Mammary microvascular endothelial cell (primary cell): ENCODE results near the gene SLC17A2. TPM values are rescaled to one million over a fixed set of nuclear protein-coding genes. Genes with fewer than 3 reads are reported as not detected.

Source experiments
- total RNA-seq: library from RNA; depleted of rRNA; stranded (reverse); fragments of >200 nt; gene quantifications from 2 replicates; pipeline ENCODE4 v1.2.3, GENCODE V29; 2015

The SLC17A2 gene, protein sequence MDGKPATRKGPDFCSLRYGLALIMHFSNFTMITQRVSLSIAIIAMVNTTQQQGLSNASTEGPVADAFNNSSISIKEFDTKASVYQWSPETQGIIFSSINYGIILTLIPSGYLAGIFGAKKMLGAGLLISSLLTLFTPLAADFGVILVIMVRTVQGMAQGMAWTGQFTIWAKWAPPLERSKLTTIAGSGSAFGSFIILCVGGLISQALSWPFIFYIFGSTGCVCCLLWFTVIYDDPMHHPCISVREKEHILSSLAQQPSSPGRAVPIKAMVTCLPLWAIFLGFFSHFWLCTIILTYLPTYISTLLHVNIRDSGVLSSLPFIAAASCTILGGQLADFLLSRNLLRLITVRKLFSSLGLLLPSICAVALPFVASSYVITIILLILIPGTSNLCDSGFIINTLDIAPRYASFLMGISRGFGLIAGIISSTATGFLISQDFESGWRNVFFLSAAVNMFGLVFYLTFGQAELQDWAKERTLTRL
- not detected in 2 replicates for total RNA-seq

DNA sequence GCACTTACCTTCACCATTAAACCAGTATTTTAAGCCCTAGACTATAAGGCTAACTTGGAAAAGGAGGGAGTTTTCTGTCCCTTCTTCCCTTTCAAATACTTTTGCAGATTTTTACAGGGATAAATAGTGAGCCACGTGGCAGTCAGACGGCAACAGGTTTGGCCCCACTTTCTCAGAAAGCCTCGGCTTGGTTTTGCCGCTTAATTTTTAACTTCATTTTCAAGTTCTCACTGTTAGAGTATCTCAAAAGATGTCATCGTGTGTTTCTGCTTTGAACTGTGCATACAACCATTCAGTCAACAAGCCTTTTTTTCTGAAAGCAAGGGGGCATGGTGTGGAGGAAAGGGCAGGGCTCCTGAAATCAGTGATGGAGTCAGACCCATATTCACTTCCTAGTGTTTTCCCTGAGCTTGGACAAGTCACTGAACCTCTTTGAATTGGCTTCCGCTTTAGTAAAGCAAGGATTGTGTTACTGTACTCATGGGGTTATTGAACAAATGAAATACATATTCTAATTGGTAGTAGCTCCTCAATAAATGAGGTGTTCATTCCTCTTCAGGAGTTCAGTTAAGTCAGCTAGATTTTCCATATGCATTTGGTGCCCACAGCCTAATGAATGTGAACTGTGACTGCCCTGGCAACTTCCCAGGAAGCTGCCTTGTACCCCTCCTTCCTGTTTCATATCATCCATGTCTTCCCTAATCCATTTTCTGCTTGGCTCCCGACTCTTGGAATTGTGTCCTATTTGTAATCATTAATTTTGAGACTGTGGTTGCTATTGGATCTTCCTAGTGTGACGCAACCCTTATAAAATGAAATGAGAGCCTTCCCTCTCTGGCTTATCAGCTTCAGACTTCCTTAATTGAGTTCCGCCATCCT is at the start of gene SLC17A2:
TSS of gene SLC17A2 (minus strand) at position 160 of the 879 bp plus-strand sequence. CDS start 4,895 bp downstream, outside the sequence.

DNA sequence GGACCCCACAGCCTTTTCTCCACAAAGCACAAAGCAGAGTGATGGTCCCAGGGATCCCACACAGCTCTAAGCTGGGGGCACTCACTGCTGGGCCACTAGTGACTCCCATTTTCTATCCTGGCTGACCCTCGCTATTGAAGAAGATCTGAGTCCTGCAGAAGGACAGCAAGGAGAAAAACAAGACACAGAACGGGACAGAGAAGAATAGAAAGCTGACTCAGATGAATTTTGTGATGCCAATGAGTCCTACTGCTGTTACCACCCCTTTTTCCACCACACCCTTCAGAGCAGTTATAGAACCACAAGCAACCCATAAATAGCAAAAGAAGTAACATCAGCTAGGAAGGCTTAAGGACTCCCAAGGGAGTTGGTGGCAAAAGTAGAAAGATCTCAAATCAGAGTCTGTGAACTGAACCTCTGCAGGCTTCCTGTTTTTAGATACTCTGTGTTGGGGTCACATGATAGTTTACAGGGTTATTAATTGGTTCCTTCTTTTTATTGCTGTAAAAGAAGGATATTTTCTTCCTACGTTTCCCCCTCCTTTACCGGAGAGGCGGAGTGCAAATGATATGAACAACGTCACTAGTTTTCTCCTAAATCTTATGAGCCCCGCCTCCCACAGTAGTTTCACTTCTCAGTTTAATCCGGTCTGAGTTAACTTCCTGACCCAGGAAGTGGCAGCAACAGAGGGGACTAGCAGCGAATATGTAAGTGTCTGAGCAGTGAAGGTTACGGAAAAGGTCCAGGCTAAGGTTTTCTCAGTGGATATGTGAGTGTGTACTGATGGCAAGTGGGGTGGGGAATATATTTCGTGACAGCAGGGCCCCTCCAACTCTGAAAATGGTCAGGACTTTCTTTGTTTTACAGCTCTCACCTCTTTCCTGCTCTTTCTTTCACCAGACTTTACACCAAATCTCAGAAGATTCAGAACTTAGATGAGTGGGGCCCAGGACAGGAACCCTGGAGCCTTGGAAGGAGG is 31.9 kb upstream of the SLC17A2 start, which contains the start of gene TRIM38:
TSS of gene TRIM38 (plus strand) at position 654 of the 979 bp plus-strand sequence. CDS start 3,721 bp downstream, outside the sequence.

DNA sequence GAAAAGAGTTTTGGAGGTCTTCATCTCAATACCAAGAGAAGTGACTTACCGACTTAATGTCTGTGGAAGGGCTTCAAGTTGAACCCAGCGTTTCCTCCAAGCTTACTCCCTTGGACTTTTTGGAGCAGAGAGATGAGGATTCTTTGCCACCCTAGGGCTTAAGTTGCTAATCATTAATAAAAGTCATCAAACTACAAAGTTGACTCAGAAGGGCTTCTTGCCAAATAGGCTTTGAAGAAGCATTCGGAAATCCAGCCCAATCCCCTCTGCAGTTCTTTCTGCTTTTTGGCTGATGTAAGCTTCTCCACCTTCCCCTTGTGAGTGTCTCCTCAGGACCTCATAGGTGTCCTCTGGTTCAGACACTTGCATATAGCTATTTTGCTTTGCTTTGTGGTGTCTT is 56.4 kb downstream of the SLC17A2 start, which contains the start of gene SLC17A3:
TSS of gene SLC17A3 (minus strand) at position 126 of the 400 bp plus-strand sequence. CDS start 5,856 bp downstream, outside the sequence.

Other genes starting within 250 kb of the SLC17A2 start
- not detected in 2 replicates for gene SLC17A4, start 175.9 kb downstream of the SLC17A2 start, total RNA-seq
- not detected in 2 replicates for gene SLC17A1, start 98.6 kb downstream of the SLC17A2 start, total RNA-seq
- gene SLC17A3, start 56.4 kb downstream of the SLC17A2 start, total RNA-seq: not detected in 2 replicates
- gene TRIM38, start 32.1 kb upstream of the SLC17A2 start, total RNA-seq: 5.1 and 5.4 TPM in 2 replicates
- gene HFE, start 156.7 kb upstream of the SLC17A2 start, total RNA-seq: 3.1 and 5.4 TPM in 2 replicates